ENCODE results near the gene LCN10. TPM values are rescaled to one million over a fixed set of nuclear protein-coding genes. Genes with fewer than 3 reads are reported as not detected.

LCN10 gene
- total and polyA plus RNA-seq, 2 of the 13 experiments (the other 11 are each of a cell fraction or from before 2014, with no cell fraction given) = 0.53 to 0.61 TPM

- 0 out of 2 replicates have a peak, but pooled peaks have one; percentile 69 for TF ChIP-seq STAT6 (CRISPR knock-in tag; IDR thresholded peaks at IDR 0.05; ENCODE audit: borderline replicate concordance)
- TF ChIP-seq HMGXB3 (CRISPR knock-in tag; IDR thresholded peaks at IDR 0.05; ENCODE audit: borderline replicate concordance) = no peak
- TF ChIP-seq ZNF142 (CRISPR knock-in tag; IDR thresholded peaks at IDR 0.05) = no peak
- TF ChIP-seq TEAD2 (CRISPR knock-in tag; IDR thresholded peaks at IDR 0.05) = no peak
- 0 out of 2 replicates have a peak, but pooled peaks have one; percentile 25 for TF ChIP-seq MIXL1 (CRISPR knock-in tag; IDR thresholded peaks at IDR 0.05)
- TF ChIP-seq ADNP (CRISPR knock-in tag; IDR thresholded peaks at IDR 0.05) = no peak
- no peak for TF ChIP-seq EED (CRISPR knock-in tag; IDR thresholded peaks at IDR 0.05)
- no peak for TF ChIP-seq MED8 (CRISPR knock-in tag; IDR thresholded peaks at IDR 0.05; ENCODE audit: insufficient replicate concordance)
- TF ChIP-seq HOXA3 (CRISPR knock-in tag; IDR thresholded peaks at IDR 0.05) = peak; percentile 81; the same call in 1 of the 2 replicates
- TF ChIP-seq KLF11 (CRISPR knock-in tag; IDR thresholded peaks at IDR 0.05) = no peak
- TF ChIP-seq MAFG (CRISPR knock-in tag; IDR thresholded peaks at IDR 0.05) = no peak
- TF ChIP-seq RBFOX2 (IDR thresholded peaks at IDR 0.05; ENCODE audit: low read depth, low read length) = no peak
- peak; percentile 95 for TF ChIP-seq FOSL2 (CRISPR knock-in tag; IDR thresholded peaks at IDR 0.05)
- TF ChIP-seq KDM4B (CRISPR knock-in tag; IDR thresholded peaks at IDR 0.05) = no peak
- TF ChIP-seq ERF (CRISPR knock-in tag; IDR thresholded peaks at IDR 0.05) = peak; percentile 49; the same call in 1 of the 2 replicates
- TF ChIP-seq ZNF414 (CRISPR knock-in tag; IDR thresholded peaks at IDR 0.05) = peak; percentile 40
- TF ChIP-seq RBM22 (optimal IDR thresholded peaks at IDR 0.05; ENCODE audit: low read length) = no peak
Observed at GRCh38 chr9:136693490-136694162, 49.1 kb downstream of the LCN10 start (continued).
